D341Med (cell line): ENCODE data around the gene SCYGR7.

Experiments
- DNase-seq: peaks from one replicate; pipeline ENCODE4 v3.0.0; 2012; ENCODE audit warnings: low spot score

The SCYGR7 gene

GRCh38 chr2:227759411-227760118 is 31.4 kb downstream of the SCYGR7 start:
- DNase-seq: no peak

GRCh38 chr2:227761740-227762476 is 33.8 kb downstream of the SCYGR7 start:
- DNase-seq: no peak

- DNase-seq: no peak
Measured at GRCh38 chr2:227765788-227766372, 37.7 kb downstream of the SCYGR7 start.

- peak; percentile 85 for DNase-seq
Measured at GRCh38 chr2:227766373-227766883, 38.3 kb downstream of the SCYGR7 start.

- no peak for DNase-seq
Measured at GRCh38 chr2:227767830-227768229, 39.7 kb downstream of the SCYGR7 start.

GRCh38 chr2:227772197-227772661 is 44.1 kb downstream of the SCYGR7 start:
- DNase-seq: no peak

DNA sequence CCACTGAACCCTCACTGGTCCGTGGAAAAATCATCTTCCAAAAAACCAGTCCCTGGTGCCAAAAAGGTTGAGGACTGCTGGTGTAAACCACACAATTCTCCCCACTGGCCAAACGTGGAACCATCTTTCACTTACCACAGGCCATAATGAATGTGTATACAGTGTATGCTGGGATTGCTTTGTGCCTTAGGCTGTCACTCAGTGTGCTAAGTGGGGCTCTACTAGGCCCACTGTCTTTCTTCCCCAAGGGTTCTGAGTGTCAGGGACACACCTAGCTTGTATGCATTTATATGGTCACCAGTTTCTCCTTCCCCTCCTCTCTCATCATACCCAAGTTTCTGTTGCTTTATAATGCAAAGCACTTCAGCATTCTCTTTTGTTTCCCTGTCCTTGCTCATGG is 44.8 kb downstream of the SCYGR7 start:
- DNase-seq: no peak

DNA sequence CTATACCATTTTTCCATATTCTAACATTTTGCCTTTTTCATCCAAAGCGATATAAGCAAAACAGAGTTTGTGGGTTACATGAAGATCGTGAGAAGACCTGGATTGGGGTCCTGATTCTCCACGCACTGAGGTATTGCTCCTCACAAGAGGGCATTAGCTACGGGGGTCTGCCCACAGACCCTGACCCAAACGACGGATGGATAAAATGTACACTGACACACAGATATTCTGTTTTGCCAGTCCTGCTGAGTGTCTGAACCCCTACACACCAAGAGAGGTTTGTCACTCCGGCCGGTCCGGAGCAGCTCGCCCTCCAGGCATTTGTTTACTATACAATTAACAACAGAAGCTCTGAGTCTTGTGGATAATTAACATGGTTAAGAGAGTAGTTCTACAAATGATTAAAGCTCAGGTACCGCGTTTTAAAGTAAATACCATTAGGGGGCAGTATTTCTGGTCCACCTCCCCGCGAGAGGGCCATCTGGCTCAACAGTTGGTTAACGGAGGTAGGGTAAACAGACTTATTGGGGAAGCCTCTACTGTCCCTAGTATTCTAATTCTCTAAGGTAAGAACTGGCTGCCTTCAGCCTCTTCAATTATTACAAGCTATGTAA is 46.0 kb downstream of the SCYGR7 start:
- no peak for DNase-seq

GRCh38 chr2:227774895-227775842 is 47.0 kb downstream of the SCYGR7 start:
- no peak for DNase-seq
